Spleen (tissue), 7 donors: ENCODE measurements around the gene DPEP2.

Experiments
- CTCF ChIP-seq, 11 experiments: fragments of 200-600 bp in 7 of 11; fragments of 450-650 bp in 4 of 11; sonication (generic) in 4 of 11; IDR thresholded peaks in 8 of 11; conservative IDR thresholded peaks in 3 of 11; 1 replicate in 7 of 11; 2 replicates in 4 of 11; pipeline versions ENCODE4 v1.4.0 to v1.8.0; 2016 to 2021; ENCODE audit warnings: antibody characterized with exemption in 11 of 11, inconsistent platforms in 4 of 11, mild to moderate bottlenecking in 1 of 11
- POLR2A ChIP-seq, 3 donors: fragments of 450-650 bp; IDR thresholded peaks; one replicate each; pipeline ENCODE4 v1.5.1; 2017; ENCODE audit warnings: antibody characterized with exemption in 3 of 3, mild to moderate bottlenecking in 1 of 3
- donor health status: DM: no; HTN: no; CAD: no; lungs with moderate emphysema.
- donor health status: DM: no; HTN: no; CAD: no.
- donor health status: DM: no; HTN: no; CAD: no.

GRCh38 chr16:67966549-67967182 lies 32.6 kb downstream of the DPEP2 start:
- TF ChIP-seq CTCF (IDR thresholded peaks at IDR 0.05 in 8 of 11, conservative IDR thresholded peaks at IDR 0.05 in 3 of 11) (no peak), POLR2A (IDR thresholded peaks at IDR 0.05) (no peak)
